HUDEP-2 (cell line): ENCODE results near the gene PCED1B.
"Not testable (repeated sequence)": the region's sequence is repeated elsewhere in the genome, so short reads cannot be mapped to it uniquely, and the experiment has no call there.

ENCODE experiments used
- DNase-seq, 76 experiments: peaks; one replicate each; lab custom pipeline; 2025; ENCODE audit not compliant: unreplicated experiment in 76 of 76; lab: John Stamatoyannopoulos, UW

PCED1B gene

GRCh38 chr12:47117305-47117704, 37.9 kb downstream of the PCED1B start:
- not testable (repeated sequence) for DNase-seq

DNA sequence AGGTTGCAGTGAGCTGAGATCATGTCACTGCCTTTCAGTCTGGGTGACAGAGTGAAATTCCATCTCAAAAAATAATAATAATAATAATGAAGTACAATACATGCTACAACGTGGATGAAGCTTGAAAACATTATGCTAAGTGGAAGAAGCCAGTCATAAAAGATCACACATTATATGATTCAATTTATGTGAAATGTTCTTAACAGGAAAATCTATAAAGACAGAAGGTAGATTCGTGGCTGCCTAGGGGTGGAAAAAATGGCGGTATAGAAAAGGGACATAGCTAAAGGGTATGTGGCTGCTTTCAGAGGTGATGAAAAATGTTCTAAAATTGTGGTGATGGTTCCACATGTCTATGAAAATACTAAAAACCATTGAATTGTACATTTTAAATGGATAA, 41.3 kb downstream of the PCED1B start:
- no peak for DNase-seq

GRCh38 chr12:47121146-47121545, 41.7 kb downstream of the PCED1B start:
- DNase-seq: no peak

- DNase-seq: no peak
Measured at GRCh38 chr12:47122602-47123001, 43.2 kb downstream of the PCED1B start.

- no peak for DNase-seq
Measured at GRCh38 chr12:47123730-47124129, 44.3 kb downstream of the PCED1B start.

DNA sequence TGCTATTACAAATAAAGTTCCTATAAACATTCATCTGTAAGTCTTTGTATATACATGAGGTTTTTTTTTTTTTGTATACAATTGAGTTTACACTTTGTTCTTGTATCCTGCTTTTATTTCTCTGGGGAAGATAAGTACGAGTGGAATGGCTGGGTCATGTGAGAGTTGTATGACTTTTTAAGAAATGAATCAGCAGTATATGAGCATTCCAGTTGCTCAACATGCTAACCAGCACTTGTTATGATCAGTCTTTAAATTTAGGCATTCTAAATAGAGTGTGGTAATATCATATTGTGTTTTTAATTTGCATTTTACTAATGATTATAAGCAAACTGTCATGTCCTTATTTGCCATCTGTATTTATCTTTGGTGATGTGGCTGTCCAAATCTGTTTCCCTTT, 45.0 kb downstream of the PCED1B start:
- no peak for DNase-seq

DNA sequence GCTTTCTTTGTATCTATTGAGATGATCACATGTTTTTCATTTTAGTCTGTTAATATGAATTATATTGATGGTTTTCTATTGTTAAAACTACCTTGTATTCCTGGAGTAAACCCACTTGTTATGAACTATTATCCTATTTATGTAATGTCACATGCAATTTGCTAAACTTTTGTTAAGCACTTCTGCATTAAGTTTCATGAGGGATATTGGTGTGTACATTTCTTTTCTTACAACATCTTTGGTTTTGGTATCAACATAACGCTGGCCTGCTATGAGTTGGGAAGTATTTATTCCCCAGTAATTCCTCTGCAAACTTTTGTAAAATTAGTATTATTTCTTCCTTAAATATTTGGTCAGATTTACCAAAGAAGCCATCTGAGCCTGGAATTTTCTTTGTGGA, 46.8 kb downstream of the PCED1B start:
- DNase-seq: no peak

DNA sequence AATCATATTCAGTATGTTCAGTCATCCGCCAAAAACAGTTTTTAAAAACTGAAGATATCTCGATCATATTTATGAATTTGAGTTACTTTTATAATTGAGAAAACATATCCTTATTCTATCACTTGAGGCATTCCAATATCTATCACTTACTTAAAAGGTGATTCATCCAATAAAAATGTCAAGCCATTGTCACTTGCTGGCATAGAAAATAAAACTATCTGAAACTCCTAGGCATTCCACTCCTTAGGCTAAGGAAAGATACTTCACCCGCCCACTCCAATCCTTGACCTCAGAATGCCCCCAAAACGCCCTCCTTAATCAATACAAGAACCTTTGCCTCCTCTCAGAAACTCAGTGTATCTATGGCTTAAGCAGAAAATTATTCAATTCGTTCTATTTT, 51.6 kb downstream of the PCED1B start:
- no peak for DNase-seq

GRCh38 chr12:47134005-47134404, 54.6 kb downstream of the PCED1B start:
- no peak for DNase-seq

GRCh38 chr12:47135578-47135977, 56.2 kb downstream of the PCED1B start:
- DNase-seq: no peak

- no peak for DNase-seq
Measured at GRCh38 chr12:47139000-47139681, 59.7 kb downstream of the PCED1B start.

DNA sequence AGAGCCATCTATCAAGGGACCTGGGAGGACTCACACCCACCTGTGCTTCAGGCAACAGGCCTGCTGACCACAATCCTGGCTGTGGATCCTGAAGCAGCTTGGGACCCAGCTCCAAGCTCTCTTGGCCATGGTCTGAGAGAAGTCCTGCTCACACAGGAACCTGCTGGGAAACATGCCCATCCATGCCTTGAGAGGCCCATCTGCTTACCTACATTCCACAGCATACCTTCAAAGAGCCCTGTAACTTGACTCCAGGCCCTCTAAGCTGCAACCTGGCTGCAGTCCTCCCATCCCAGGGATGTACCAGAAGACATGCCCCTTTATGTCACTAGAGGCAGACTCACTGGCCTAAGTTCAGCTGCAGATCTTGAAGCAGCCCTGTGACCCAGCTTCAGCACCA, 62.0 kb downstream of the PCED1B start:
- no peak for DNase-seq

DNA sequence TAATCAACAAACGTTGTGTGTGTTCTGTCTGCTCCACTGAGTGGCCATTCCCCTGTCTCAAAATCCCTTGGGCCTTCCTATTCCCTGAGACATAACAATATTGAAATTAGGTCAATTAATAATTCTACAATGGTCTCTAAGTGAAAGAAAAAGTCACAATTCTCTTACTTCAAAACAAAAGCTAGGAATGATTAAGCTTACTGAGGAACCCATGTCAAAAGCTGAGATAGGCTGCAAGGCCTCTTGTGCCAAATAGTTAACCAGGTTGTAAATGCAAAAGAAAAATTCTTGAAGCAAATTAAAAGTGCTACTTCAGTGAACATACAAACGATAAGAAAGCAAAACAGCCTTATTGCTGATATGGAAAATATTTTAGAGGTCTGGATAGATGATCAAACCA, 65.3 kb downstream of the PCED1B start:
- DNase-seq: no peak

- no peak for DNase-seq
Measured at GRCh38 chr12:47145188-47145587, 65.8 kb downstream of the PCED1B start.

GRCh38 chr12:47147739-47148138, 68.3 kb downstream of the PCED1B start:
- no peak for DNase-seq

DNA sequence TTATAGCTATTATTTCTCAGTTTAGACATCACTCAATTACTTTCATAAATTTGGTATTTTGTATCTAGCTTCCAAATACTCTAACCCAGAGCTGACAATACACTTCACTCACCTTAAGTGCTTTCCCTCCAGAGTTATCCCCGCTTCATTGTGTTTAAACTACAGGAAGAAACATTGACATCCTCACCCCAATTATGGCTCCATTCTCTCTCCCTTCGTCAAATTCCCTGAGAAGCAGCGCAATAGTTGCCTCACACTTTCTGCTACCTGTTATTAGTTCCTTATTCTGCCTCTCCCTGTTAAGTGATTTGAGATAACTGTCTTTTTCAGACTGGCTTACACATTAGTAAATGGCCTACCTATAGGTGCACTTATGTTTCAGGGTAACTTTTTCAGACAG, 69.7 kb downstream of the PCED1B start:
- no peak for DNase-seq

DNA sequence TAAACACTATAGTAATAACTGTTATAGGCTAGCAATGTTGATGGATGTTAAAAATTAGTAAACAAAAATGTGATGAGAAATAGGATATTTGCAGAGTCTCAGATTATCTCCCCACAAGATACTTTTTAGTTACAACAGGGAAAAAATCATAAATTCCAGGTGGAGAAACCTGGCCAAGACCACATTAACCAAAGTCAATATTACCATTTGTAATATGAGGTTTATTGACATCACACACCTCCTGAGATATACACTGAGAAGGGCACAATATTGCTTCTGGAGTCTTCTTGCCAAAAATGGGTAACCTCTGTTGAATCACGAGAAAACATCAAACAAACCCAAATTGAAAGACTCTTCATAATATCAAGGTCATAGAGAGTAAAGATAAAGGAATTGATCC, 72.7 kb downstream of the PCED1B start:
- DNase-seq: no peak

GRCh38 chr12:47155457-47156166, 76.2 kb downstream of the PCED1B start:
- DNase-seq: peak in 2 of 76 experiments; percentile 15 to 22

- DNase-seq: peak in 16 of 76 experiments; percentile 2 to 33 (median 10)
Measured at GRCh38 chr12:47156167-47156736, 76.8 kb downstream of the PCED1B start.

DNA sequence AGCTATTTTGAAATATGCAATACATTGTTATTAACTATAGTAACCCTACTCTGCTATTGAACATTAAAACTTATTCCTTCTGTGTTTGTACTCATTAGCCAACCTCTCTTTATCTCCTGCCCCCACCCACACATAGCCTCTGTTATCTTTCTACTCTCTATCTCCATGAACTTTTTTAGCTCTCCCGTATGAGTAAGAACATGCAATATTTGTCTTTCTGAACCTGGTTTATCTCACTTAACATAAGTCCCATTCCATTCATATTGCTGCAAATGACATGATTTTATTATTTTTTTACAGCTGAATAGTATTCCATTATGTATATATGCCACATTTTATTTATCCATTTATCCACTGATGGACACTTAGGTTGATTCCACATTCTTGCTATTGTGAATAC, 79.4 kb downstream of the PCED1B start:
- peak in 26 of 76 experiments; percentile 1 to 66 (median 29) for DNase-seq

- no peak for DNase-seq
Measured at GRCh38 chr12:47159348-47159747, 79.9 kb downstream of the PCED1B start.
